Pericardium fibroblast (primary cell): ENCODE data around the gene TAS2R50. TPM values are rescaled to one million over a fixed set of nuclear protein-coding genes. Genes with fewer than 3 reads are reported as not detected.

Source experiments
- total RNA-seq: library from RNA; depleted of rRNA; stranded (reverse); fragments of >200 nt; gene quantifications from 2 replicates; pipeline ENCODE4 v1.2.3, GENCODE V29; 2015

TAS2R50 gene, protein sequence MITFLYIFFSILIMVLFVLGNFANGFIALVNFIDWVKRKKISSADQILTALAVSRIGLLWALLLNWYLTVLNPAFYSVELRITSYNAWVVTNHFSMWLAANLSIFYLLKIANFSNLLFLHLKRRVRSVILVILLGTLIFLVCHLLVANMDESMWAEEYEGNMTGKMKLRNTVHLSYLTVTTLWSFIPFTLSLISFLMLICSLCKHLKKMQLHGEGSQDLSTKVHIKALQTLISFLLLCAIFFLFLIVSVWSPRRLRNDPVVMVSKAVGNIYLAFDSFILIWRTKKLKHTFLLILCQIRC
- total RNA-seq = 0.43 TPM in 1 of 2 replicates, not detected in the other

GRCh38 chr12:10986812-10987211, at the start of gene TAS2R50:
TSS of gene TAS2R50 (minus strand) at chr12:10986912. CDS start at chr12:10986860, 52 bp downstream.

GRCh38 chr12:11031307-11031706, 44.6 kb upstream of the TAS2R50 start, which contains the start of gene TAS2R31:
TSS of gene TAS2R31 (minus strand) at chr12:11031407. CDS start at chr12:11031335, 72 bp downstream.

GRCh38 chr12:11022520-11022919, 35.8 kb upstream of the TAS2R50 start, which contains the start of gene TAS2R19:
TSS of gene TAS2R19 (minus strand) at chr12:11022620. CDS start at chr12:11022571, 49 bp downstream.

GRCh38 chr12:10998204-10998603, 11.5 kb upstream of the TAS2R50 start, which contains the start of gene TAS2R20:
TSS of gene TAS2R20 (minus strand) at chr12:10998304. CDS start at chr12:10997875, 429 bp downstream.

DNA sequence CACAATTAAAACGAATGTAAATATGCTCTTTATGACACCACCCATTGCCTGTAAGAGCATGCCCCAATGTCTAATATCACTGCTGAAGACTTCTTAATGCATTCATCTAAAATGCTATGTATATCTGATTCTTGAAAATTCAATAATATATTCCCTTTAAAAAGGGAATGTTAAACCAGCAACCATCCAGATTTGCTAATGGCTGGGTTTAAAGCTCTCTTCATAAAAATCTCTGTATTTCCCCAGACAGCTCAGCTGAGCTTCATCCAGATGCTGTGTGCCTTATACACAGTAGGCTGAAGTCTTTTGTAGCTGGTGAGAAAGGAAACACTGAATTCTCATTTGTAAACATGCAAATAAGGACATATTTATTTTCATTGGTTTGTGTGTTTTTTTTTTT, 47.5 kb downstream of the TAS2R50 start, which contains the start of gene TAS2R14:
TAS2R14 (minus strand) TSS at position 101 of the 400 bp plus-strand sequence; CDS start at position 45, 56 bp downstream.

Other genes with a start within 250 kb of the TAS2R50 start
- not detected in 2 replicates for gene TAS2R7, start 184.3 kb downstream of the TAS2R50 start, total RNA-seq
- not detected in 2 replicates for gene TAS2R8, start 179.6 kb downstream of the TAS2R50 start, total RNA-seq
- not detected in 2 replicates for gene TAS2R9, start 176.7 kb downstream of the TAS2R50 start, total RNA-seq
- 0.26 TPM in 1 of 2 replicates, not detected in the other for gene TAS2R10, start 160.6 kb downstream of the TAS2R50 start, total RNA-seq
- not detected in 2 replicates for gene PRR4, start 137.4 kb downstream of the TAS2R50 start, total RNA-seq
- gene PRH1, start 102.7 kb downstream of the TAS2R50 start, total RNA-seq = 2.6 and 4.1 TPM in 2 replicates
- not detected in 2 replicates for gene TAS2R13, start 77.3 kb downstream of the TAS2R50 start, total RNA-seq
- gene PRH2, start 57.7 kb downstream of the TAS2R50 start, total RNA-seq = 2.3 TPM in 1 of 2 replicates, not detected in the other
- gene TAS2R14, start 47.6 kb downstream of the TAS2R50 start, total RNA-seq = 2.1 and 6.3 TPM in 2 replicates
- gene TAS2R20, start 11.4 kb upstream of the TAS2R50 start, total RNA-seq = 0.68 and 0.93 TPM in 2 replicates
- 0.17 and 0.35 TPM in 2 replicates for gene TAS2R19, start 35.7 kb upstream of the TAS2R50 start, total RNA-seq
- 0.35 TPM in 1 of 2 replicates, not detected in the other for gene TAS2R31, start 44.5 kb upstream of the TAS2R50 start, total RNA-seq
- not detected in 2 replicates for gene TAS2R46, start 75.4 kb upstream of the TAS2R50 start, total RNA-seq
- gene TAS2R43, start 105.4 kb upstream of the TAS2R50 start, total RNA-seq = not detected in 2 replicates
- gene TAS2R30, start 147.7 kb upstream of the TAS2R50 start, total RNA-seq = 0.12 and 0.26 TPM in 2 replicates
- gene SMIM10L1, start 184.3 kb upstream of the TAS2R50 start, total RNA-seq = 6.4 and 6.7 TPM in 2 replicates
- gene TAS2R42, start 200.0 kb upstream of the TAS2R50 start, total RNA-seq = not detected in 2 replicates